A673 (cell line): ENCODE data around the gene EFNA2. TPM values are rescaled to one million over a fixed set of nuclear protein-coding genes. Genes with fewer than 3 reads are reported as not detected.

ENCODE experiments used
- BruUV-seq: library from RNA; stranded (reverse); fragments of 400-500 nt; replicated peaks from 2 replicates; lab custom pipeline; 2021; lab: Mats Ljungman, UMichigan
- CTCF ChIA-PET: fragments of 300-600 bp; sonication (Branson Sonifier 250); formaldehyde crosslinking; loops from one replicate; lab custom pipeline; 2022; ENCODE audit warnings: antibody characterized with exemption; lab: Charles Lee
- POLR2A ChIA-PET: fragments of 300-600 bp; sonication (Branson Sonifier 250); formaldehyde crosslinking; loops from one replicate; lab custom pipeline; 2022; ENCODE audit warnings: antibody characterized with exemption; ENCODE audit not compliant: low non-redundant PET; lab: Charles Lee
- DNase-seq: peaks from one replicate; pipeline ENCODE4 v3.0.0-alpha.2; 2015; ENCODE audit warnings: low spot score
- H3K27ac ChIP-seq: fragments of 200-600 bp; sonication (generic); 2 replicates; pipeline ENCODE4 v1.5.1; 2016; ENCODE audit warnings: mixed run types, low read depth, mild to moderate bottlenecking, mixed read lengths, antibody characterized with exemption, low read length; ENCODE audit not compliant: poor library complexity, severe bottlenecking
- H3K27me3 ChIP-seq: fragments of 200-600 bp; sonication (generic); replicated peaks from 2 replicates; pipeline ENCODE4 v1.6.1; 2017; ENCODE audit warnings: mixed run types, low read depth, mild to moderate bottlenecking, mixed read lengths, antibody characterized with exemption, low read length; ENCODE audit not compliant: insufficient read depth, poor library complexity
- H3K36me3 ChIP-seq: fragments of 200-600 bp; sonication (generic); 2 replicates; pipeline ENCODE4 v1.6.1; 2016; ENCODE audit warnings: mixed run types, mild to moderate bottlenecking, mixed read lengths, antibody characterized with exemption, low read length; ENCODE audit not compliant: insufficient read depth, poor library complexity, severe bottlenecking
- H3K4me1 ChIP-seq: fragments of 200-600 bp; sonication (generic); 2 replicates; pipeline ENCODE4 v1.6.1; 2017; ENCODE audit warnings: mixed run types, mild to moderate bottlenecking, mixed read lengths, antibody characterized with exemption, low read length; ENCODE audit not compliant: insufficient read depth, poor library complexity, severe bottlenecking
- H3K4me3 ChIP-seq: fragments of 200-600 bp; sonication (generic); 2 replicates; pipeline ENCODE4 v1.5.1; 2016; ENCODE audit warnings: low read depth, mixed run types, mild to moderate bottlenecking, mixed read lengths, low read length; ENCODE audit not compliant: poor library complexity, severe bottlenecking
- H3K9me3 ChIP-seq: fragments of 200-600 bp; sonication (generic); 2 replicates; pipeline ENCODE4 v1.6.1; 2016; ENCODE audit warnings: mixed run types, low read depth, mild to moderate bottlenecking, mixed read lengths, antibody characterized with exemption, low read length; ENCODE audit not compliant: poor library complexity, severe bottlenecking
- EZH2 ChIP-seq: fragments of 200-600 bp; sonication (generic); IDR thresholded peaks from 2 replicates; pipeline ENCODE4 v1.6.1; 2017; ENCODE audit warnings: borderline replicate concordance, low read depth, mild to moderate bottlenecking, mixed read lengths, antibody characterized with exemption, low read length; ENCODE audit not compliant: poor library complexity, severe bottlenecking
- intact Hi-C: fragments of 100-400 bp; cut with micrococcal nuclease; formaldehyde crosslinking; loops from one replicate; pipeline ENCODE4 v1.10.0; 2022; ENCODE audit not compliant: unreplicated experiment
- total RNA-seq: library from RNA; stranded (reverse); gene quantifications from 2 replicates; pipeline ENCODE4 v1.2.3, GENCODE V29; 2021
- TF ChIP-seq, protein P1 (sequence below): fragments of 300-800, 200-600 bp; sonication (generic); conservative IDR thresholded peaks from 2 replicates; pipeline ENCODE4 v1.5.1; 2017; ENCODE audit warnings: low read depth, mild to moderate bottlenecking, antibody characterized with exemption, low read length, moderate library complexity, mixed read lengths

EFNA2 gene
- total RNA-seq, 1 experiment from 2014 or later: 0.64 TPM

GRCh38 chr19:1282588-1283206 lies 3.0 kb upstream of the EFNA2 start:
- no peaks in the 10 kb centered on the region for H3K9me3 ChIP-seq
- ChIA-PET POLR2A (no interaction called here), CTCF (interaction anchor here (0.7 kb wide), 1 partner anchor 38 kb away, joined by 4 read pairs; no protein-coding TSS in a partner anchor)
- BruUV-seq: no TSS peak
- TF ChIP-seq EZH2: no peak
- TF ChIP-seq, protein P1, sequence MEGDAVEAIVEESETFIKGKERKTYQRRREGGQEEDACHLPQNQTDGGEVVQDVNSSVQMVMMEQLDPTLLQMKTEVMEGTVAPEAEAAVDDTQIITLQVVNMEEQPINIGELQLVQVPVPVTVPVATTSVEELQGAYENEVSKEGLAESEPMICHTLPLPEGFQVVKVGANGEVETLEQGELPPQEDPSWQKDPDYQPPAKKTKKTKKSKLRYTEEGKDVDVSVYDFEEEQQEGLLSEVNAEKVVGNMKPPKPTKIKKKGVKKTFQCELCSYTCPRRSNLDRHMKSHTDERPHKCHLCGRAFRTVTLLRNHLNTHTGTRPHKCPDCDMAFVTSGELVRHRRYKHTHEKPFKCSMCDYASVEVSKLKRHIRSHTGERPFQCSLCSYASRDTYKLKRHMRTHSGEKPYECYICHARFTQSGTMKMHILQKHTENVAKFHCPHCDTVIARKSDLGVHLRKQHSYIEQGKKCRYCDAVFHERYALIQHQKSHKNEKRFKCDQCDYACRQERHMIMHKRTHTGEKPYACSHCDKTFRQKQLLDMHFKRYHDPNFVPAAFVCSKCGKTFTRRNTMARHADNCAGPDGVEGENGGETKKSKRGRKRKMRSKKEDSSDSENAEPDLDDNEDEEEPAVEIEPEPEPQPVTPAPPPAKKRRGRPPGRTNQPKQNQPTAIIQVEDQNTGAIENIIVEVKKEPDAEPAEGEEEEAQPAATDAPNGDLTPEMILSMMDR: no peak
- intact Hi-C loops: no loop called here
- H3K4me3 ChIP-seq: no peak overlapping the region
- peaks cover 28% of the 10 kb centered on the region for H3K27me3 ChIP-seq
- H3K27ac ChIP-seq: no peak overlapping the region
- H3K36me3 ChIP-seq: peaks cover 9% of the 10 kb centered on the region
- DNase-seq: no peak
- peaks cover 7% of the 10 kb centered on the region for H3K4me1 ChIP-seq

DNA sequence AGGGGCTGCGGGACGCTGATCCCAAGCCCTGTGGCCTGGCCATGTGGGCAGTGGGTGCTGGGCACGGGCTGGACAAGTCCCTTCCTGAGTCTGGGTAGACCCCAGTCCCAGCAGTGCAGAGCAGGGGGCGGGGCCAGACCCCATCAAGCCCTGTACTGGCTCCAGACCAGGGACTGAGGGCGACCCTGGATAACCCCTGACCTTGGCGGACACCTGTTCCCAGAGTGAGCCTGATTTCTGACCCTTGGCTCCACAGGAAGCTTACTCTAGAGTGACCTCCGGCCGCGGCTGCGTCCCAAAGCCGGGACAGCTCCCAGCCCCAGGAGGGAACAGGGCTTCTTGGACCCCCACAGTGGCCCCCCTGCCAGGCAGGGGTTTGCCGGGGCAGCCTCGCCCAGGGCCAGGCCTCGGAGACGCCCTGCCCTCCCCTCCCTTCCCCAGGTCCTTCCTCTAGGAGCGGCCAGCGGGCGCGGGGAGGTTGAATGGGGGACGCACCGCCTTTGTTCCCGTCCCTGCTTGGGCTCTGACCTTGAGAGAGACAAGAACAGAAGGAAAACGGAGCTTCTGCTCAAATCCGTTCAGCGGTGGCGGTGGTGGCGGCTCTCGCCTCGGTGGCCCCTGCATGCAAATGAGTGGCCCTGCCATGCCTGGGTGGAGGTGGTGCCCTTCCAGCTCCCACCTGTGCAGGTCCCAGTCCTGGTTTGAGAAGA lies 2.3 kb upstream of the EFNA2 start:
- H3K27me3 ChIP-seq: peaks cover 33% of the 10 kb centered on the region
- ChIA-PET POLR2A (no interaction called here), CTCF (interaction anchor here (0.7 kb wide), 1 partner anchor 39 kb away, joined by 4 read pairs; no protein-coding TSS in a partner anchor)
- peaks cover 7% of the 10 kb centered on the region for H3K4me1 ChIP-seq
- no peaks in the 10 kb centered on the region for H3K9me3 ChIP-seq
- DNase-seq: no peak
- H3K4me3 ChIP-seq: no peak overlapping the region
- no peak overlapping the region for H3K27ac ChIP-seq
- peaks cover 9% of the 10 kb centered on the region for H3K36me3 ChIP-seq
- intact Hi-C loops: no loop called here
- TF ChIP-seq, protein P1: no peak
- BruUV-seq: no TSS peak

DNA sequence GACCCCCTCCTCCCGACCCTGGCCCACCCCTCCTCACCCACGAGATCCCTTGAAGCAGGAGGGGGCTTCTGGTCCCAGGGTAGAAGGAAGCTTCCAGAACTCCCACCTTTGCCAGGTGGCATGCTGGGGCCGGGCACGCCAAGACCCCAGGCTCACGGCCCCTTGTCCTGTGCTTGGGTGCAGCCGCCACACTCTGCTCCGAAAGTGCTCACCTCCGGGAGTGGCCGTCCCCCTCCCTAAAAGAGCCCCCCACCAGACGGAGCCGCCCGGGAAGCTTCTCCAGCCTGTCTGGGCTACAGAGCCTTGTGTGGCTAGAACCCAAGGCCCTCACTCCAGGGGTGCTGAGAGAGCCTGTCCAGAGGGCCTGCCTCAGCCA lies 1.8 kb upstream of the EFNA2 start:
- no peak overlapping the region for H3K4me3 ChIP-seq
- BruUV-seq: no TSS peak
- peaks cover 7% of the 10 kb centered on the region for H3K4me1 ChIP-seq
- POLR2A ChIA-PET: no interaction called here
- no peaks in the 10 kb centered on the region for H3K9me3 ChIP-seq
- H3K27me3 ChIP-seq: peaks cover 33% of the 10 kb centered on the region
- CTCF ChIA-PET: no interaction called here
- DNase-seq: no peak
- intact Hi-C loops: no loop called here
- H3K36me3 ChIP-seq: peaks cover 7% of the 10 kb centered on the region
- TF ChIP-seq, protein P1: no peak
- TF ChIP-seq EZH2: no peak
- no peak overlapping the region for H3K27ac ChIP-seq
